Measurements from ENCODE around the gene MARS1.
"Not testable (repeated sequence)": the region's sequence is repeated elsewhere in the genome, so short reads cannot be mapped to it uniquely, and the experiment has no call there.

MARS1 gene

DNA sequence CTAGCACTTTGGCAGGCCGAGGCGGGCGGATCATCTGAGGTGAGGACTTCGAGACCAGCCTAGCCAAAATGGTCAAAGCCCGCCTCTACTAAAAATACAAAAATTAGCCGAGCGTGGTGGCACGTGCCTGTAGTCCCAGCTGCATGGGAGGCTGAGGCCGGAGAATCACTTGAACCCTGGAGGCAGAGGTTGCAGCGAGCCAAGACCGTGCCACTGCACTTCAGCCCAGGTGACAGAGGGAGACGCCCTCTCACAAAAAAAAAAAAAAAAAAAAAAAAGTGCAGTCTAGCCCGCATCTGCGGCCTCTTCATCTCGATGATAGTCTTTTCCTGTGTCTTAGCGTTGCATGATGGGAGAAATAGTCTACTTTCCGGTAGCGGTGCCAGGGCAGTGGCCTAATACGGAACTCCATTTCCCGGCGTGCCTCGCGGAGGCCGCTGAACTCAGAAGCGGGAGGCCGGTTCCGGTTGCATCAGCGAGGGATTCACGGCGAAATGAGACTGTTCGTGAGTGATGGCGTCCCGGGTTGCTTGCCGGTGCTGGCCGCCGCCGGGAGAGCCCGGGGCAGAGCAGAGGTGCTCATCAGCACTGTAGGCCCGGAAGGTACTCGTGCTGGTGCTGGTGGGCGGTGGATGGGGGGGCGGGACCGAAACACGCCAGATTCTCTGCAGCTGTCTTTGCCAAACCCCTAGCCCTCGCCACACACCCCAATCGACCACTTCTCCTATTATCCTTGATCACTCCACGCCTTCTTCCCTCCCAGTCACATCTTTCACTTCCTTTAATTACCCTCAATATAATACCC, at the start of gene MARS1:
Gene MARS1 (plus strand): TSS at position 472 of the 805 bp plus-strand sequence. CDS start 23 bp downstream, at position 495.
- H3K27me3 ChIP-seq (ENCODE audit: low read depth): no peaks in the 10 kb centered on the region
- H3K9me3 ChIP-seq: no peaks in the 10 kb centered on the region
- in situ Hi-C loops (cut with MboI; ENCODE audit: low sequenced_read_pairs): no loop called here
- peak; percentile 94 to 97 for DNase-seq (ENCODE audit: low spot score in 2 of 2)
- no peaks in the 10 kb centered on the region for H3K4me1 ChIP-seq
- peaks cover 39% of the 10 kb centered on the region for H3K36me3 ChIP-seq (replicated peaks)
- H3K4me3 ChIP-seq: peak within 1 kb of the TSS; percentile 92

DNA sequence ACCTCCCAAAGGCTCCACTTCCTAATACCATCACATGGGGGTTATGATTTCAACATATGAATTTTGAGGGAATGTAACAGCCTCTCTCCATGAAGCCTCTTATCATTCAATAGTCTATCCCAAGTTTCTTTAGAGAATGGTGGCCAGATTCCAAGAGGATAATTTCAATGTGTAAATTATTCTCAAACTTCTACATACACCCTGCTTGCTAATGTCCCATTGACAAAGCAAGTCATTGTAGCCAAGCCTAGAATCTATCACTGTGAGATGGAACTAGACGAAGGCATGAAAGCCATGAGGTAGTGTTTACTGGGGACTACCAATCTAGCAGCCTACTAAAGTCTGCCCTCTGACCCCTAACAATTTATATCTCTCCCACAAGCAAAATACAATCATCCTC, 49.5 kb upstream of the MARS1 start:
- no peak for DNase-seq (ENCODE audit: low spot score in 2 of 2)
- Histone ChIP-seq H3K4me1 (peaks cover 6% of the 10 kb centered on the region; the same call in 1 of the 2 replicates), H3K9me3 (peaks cover 9% of the 10 kb centered on the region), H3K4me3 (no peak overlapping the region), H3K36me3 (replicated peaks) (no peaks in the 10 kb centered on the region), H3K27me3 (ENCODE audit: low read depth) (no peaks in the 10 kb centered on the region)
- in situ Hi-C loops (cut with MboI; ENCODE audit: low sequenced_read_pairs): no loop called here

DNA sequence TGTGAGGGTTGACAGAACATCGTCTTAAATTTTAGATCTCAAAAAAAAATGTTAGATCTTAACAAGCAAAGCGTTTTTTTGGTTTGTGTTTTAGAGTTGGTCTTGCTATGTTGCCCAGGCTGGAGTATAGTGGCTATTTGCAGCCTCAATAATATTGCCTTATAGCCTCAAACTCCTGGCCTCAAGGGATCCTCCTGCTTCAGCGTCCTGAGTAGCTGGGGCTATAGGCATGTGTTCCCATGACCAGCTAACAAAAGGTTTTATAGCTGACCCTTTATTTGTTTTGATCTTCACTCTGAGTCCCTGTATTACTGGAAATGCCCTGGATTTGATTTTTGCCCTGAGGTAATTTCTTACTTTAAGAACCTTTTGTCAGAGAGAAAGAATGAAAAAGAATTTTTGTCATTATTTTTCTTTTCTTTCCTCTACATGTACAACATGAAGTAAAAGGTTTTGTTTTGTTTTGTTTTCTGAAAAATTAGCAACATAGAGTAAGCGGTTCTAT, 48.1 kb upstream of the MARS1 start:
- H3K27me3 ChIP-seq (ENCODE audit: low read depth): no peaks in the 10 kb centered on the region
- H3K36me3 ChIP-seq (replicated peaks): no peaks in the 10 kb centered on the region
- DNase-seq (ENCODE audit: low spot score in 2 of 2): peak; percentile 50 to 85
- in situ Hi-C loops (cut with MboI; ENCODE audit: low sequenced_read_pairs): no loop called here
- peaks cover 9% of the 10 kb centered on the region for H3K9me3 ChIP-seq
- H3K4me1 ChIP-seq: peaks cover 6% of the 10 kb centered on the region; the same call in 1 of the 2 replicates
- no peak overlapping the region for H3K4me3 ChIP-seq

DNA sequence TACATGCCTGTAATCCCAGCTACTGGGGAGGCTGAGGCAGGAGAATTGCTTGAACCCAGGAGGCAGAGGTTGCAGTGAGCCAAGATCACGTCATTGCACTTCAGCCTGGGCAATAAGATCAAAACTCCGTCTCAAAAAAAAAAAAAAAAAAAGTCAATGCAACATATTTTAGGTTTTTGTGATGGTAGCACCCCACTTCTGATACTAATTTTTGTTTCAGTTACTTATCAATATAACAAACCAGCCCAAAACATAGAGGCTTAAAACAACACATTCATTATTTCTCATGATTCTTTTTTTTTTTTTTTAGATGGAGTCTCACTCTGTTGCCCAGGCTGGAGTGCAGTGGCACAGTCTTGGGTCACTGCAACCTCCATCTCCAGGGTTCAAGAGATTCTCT, 46.5 kb upstream of the MARS1 start:
- H3K36me3 ChIP-seq (replicated peaks); H3K4me1 ChIP-seq; DNase-seq (ENCODE audit: low spot score in 2 of 2); H3K27me3 ChIP-seq (ENCODE audit: low read depth); in situ Hi-C loops (cut with MboI; ENCODE audit: low sequenced_read_pairs); H3K4me3 ChIP-seq; H3K9me3 ChIP-seq: not testable (repeated sequence)

DNA sequence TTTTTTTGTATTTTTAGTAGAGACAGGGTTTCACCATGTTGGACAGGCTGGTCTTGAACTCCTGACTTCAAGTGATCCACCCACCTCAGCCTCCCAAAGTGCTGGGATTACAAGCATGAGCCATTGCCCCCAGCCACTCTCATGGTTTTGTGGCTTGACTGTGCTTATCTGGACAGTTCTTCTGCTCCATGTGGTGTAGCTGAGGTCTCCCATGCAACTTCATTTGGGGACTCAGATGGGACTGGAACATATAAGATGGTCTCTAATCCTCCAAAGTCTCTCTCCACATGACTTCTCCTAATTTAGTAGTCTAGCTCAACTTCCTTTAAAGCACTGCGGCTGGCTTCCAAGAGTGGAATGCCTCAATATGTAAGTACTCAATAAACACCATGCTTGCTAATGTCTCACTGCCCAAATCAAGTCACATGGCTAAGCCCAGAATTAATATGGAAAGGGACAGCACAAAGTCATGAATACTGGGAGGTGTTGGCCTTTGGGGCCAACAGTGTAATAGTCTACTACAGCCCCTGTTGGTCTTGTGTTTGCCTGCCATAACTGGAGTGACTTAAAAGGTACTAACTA, 45.9 kb upstream of the MARS1 start:
- Histone ChIP-seq H3K36me3 (replicated peaks) (no peaks in the 10 kb centered on the region), H3K27me3 (ENCODE audit: low read depth) (no peaks in the 10 kb centered on the region), H3K4me3 (no peak overlapping the region), H3K9me3 (peaks cover 9% of the 10 kb centered on the region), H3K4me1 (peaks cover 6% of the 10 kb centered on the region; the same call in 1 of the 2 replicates)
- in situ Hi-C loops (cut with MboI; ENCODE audit: low sequenced_read_pairs): no loop called here
- no peak for DNase-seq (ENCODE audit: low spot score in 2 of 2)

DNA sequence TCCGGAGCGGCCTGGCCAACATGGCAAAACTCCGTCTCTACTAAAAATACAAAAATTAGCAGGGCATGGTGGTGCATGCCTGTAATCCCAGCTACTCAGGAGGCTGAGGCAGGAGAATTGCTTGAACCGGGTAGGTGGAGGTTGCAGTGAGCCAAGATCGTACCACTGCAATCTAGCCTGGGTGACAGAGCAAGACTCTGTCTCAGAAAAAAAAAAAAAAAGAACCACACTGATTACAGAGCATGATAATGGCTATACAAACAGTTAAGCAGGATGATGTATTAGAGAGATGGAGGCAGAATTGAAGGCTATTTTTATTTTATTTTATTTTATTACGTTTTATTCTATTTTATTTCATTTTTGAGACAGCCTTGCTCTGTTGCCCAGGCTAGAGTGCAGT, 43.5 kb upstream of the MARS1 start:
- H3K4me3 ChIP-seq; H3K27me3 ChIP-seq (ENCODE audit: low read depth); H3K9me3 ChIP-seq; H3K4me1 ChIP-seq; in situ Hi-C loops (cut with MboI; ENCODE audit: low sequenced_read_pairs); H3K36me3 ChIP-seq (replicated peaks); DNase-seq (ENCODE audit: low spot score in 2 of 2): not testable (repeated sequence)

DNA sequence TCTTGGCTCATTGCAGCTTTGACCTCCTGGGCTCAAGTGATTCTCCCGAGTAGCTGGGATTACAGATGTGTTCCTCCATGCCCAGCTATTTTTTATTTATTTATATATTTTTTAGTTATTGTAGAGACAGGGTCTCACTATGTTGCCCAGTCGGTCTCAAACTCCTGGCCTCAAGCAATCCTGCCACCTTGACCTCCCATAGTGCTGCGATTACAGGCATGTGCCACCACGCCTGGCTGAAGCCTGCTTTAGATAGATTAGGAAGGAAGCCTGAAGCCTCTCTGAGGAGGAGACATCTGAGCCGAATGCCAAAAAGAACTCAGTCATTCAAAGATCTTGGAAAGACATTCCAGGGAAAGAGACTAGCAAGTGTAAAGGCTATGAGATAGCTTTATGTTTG, 43.1 kb upstream of the MARS1 start:
- in situ Hi-C loops (cut with MboI; ENCODE audit: low sequenced_read_pairs): no loop called here
- DNase-seq (ENCODE audit: low spot score in 2 of 2): no peak
- Histone ChIP-seq H3K9me3 (peaks cover 9% of the 10 kb centered on the region), H3K4me3 (no peak overlapping the region), H3K4me1 (no peaks in the 10 kb centered on the region), H3K36me3 (replicated peaks) (no peaks in the 10 kb centered on the region), H3K27me3 (ENCODE audit: low read depth) (no peaks in the 10 kb centered on the region)

DNA sequence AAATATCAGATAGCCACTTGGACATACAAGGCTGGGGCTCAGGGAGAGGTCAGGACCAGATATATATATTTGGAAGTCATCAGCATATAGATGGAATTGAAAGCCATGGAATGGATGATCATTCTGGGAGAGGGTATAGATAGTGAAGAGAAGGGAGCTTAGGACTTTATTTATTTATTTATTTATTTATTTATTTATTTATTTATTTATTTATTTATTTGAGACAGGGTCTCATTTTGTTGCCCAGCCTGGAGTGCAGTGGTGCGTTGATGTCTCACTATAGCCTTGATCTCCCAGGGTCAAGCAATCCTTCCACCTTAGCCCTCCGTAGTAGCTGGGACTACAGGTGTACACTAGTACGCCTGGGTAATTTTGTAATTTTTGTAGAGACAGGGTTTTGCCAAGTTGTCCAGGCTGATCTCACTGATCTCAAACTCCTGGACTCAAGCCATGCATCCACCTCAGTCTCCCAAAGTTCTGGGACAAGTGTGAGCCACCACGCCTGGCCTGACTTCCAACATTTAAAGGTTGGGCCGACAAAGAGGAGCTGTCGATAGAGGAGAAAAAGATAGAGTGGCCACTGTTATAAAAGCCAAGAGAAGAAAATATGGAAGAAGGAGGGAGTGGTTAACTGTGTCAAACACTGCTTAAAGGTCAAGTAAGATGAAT, 41.4 kb upstream of the MARS1 start:
- Histone ChIP-seq H3K4me1 (no peaks in the 10 kb centered on the region), H3K4me3 (no peak overlapping the region), H3K36me3 (replicated peaks) (no peaks in the 10 kb centered on the region), H3K27me3 (ENCODE audit: low read depth) (no peaks in the 10 kb centered on the region), H3K9me3 (peaks cover 4% of the 10 kb centered on the region; the same call in 1 of the 2 replicates)
- DNase-seq (ENCODE audit: low spot score in 2 of 2): no peak
- in situ Hi-C loops (cut with MboI; ENCODE audit: low sequenced_read_pairs): no loop called here

DNA sequence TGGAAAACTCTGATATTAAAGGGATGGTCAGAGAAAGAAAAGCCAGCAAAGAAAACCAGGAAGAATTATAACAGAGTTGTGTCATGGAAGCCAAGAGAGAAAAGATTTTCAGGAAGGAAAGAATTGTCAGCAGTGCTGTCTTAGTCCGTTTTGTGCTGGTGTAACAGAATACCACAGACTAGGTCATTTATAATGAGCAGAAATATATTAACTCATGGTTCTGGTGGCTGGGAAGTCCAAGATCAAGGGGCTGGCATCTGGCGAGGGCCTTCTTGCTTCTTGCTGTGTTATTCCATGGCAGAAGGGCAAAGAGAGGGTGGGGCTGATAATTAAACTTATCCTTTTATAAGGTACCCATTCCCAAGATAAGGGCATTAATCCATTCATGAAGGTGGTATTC, 39.2 kb upstream of the MARS1 start:
- no peaks in the 10 kb centered on the region; the same call in 1 of the 2 replicates for H3K4me1 ChIP-seq

DNA sequence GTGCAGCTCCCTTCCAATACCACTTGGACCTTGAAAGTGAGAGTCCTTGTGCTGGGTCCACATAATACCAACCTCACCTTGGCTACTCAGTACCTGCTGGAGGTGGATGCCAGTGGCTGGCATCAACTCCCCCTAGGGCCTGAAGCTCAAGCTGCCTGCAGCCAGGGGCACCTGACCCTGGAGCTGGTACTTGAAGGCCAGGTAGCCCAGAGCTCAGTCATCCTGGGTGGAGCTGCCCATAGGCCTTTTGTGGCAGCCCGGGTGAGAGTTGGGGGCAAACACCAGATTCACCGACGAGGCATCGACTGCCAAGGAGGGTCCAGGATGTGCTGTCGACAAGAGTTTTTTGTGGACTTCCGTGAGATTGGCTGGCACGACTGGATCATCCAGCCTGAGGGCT, 38.5 kb upstream of the MARS1 start:
- Histone ChIP-seq H3K4me3 (no peak overlapping the region), H3K27me3 (ENCODE audit: low read depth) (no peaks in the 10 kb centered on the region), H3K36me3 (replicated peaks) (no peaks in the 10 kb centered on the region), H3K9me3 (no peaks in the 10 kb centered on the region; the same call in 1 of the 2 replicates), H3K4me1 (no peaks in the 10 kb centered on the region; the same call in 1 of the 2 replicates)
- in situ Hi-C loops (cut with MboI; ENCODE audit: low sequenced_read_pairs): no loop called here
- no peak for DNase-seq (ENCODE audit: low spot score in 2 of 2)

More for the DNA sequence above, 39.2 kb upstream of the MARS1 start:
- DNase-seq (ENCODE audit: low spot score in 2 of 2): no peak
- no peak overlapping the region for H3K4me3 ChIP-seq
- no peaks in the 10 kb centered on the region; the same call in 1 of the 2 replicates for H3K9me3 ChIP-seq
- no peaks in the 10 kb centered on the region for H3K36me3 ChIP-seq (replicated peaks)
- in situ Hi-C loops (cut with MboI; ENCODE audit: low sequenced_read_pairs): no loop called here
- H3K27me3 ChIP-seq (ENCODE audit: low read depth): no peaks in the 10 kb centered on the region

DNA sequence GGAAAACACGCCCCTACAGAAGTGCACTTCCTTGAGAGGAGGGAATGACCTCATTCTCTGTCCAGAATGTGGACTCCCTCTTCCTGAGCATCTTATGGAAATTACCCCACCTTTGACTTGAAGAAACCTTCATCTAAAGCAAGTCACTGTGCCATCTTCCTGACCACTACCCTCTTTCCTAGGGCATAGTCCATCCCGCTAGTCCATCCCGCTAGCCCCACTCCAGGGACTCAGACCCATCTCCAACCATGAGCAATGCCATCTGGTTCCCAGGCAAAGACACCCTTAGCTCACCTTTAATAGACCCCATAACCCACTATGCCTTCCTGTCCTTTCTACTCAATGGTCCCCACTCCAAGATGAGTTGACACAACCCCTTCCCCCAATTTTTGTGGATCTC, 37.8 kb upstream of the MARS1 start:
- Histone ChIP-seq H3K4me1 (peaks cover 4% of the 10 kb centered on the region), H3K4me3 (no peak overlapping the region), H3K9me3 (no peaks in the 10 kb centered on the region; the same call in 1 of the 2 replicates), H3K36me3 (replicated peaks) (no peaks in the 10 kb centered on the region), H3K27me3 (ENCODE audit: low read depth) (no peaks in the 10 kb centered on the region)
- DNase-seq (ENCODE audit: low spot score in 2 of 2): no peak
- in situ Hi-C loops (cut with MboI; ENCODE audit: low sequenced_read_pairs): no loop called here

DNA sequence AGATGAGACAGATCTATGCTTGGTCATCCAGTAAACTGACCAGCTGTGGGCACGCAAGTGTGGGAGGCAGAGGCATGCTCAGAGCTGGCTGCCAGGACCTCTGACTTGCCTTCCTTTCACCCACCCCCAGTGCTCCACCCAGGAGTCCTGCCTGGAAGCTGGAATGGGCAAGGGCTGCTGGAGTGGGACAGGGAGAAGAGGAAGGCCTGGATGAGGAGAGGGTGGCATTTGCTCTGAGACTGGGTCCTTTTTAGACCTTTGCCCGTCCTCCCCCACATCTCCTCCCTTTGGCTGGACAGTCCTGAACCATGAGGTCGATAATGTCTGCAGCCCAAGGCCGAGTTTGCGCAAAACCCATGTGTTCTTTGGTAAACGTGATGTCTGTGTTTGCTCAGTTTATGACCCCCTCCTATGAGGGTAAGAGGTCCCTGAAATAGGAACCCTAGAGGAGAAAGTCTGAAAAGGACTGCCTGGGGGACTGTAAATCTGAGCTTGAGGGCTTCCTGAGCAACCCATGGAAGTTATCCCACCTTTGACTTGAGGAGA, 36.6 kb upstream of the MARS1 start:
- Histone ChIP-seq H3K27me3 (ENCODE audit: low read depth) (no peaks in the 10 kb centered on the region), H3K4me3 (no peak overlapping the region), H3K9me3 (no peaks in the 10 kb centered on the region; the same call in 1 of the 2 replicates), H3K4me1 (peaks cover 6% of the 10 kb centered on the region), H3K36me3 (replicated peaks) (no peaks in the 10 kb centered on the region)
- DNase-seq (ENCODE audit: low spot score in 2 of 2): no peak
- in situ Hi-C loops (cut with MboI; ENCODE audit: low sequenced_read_pairs): no loop called here

DNA sequence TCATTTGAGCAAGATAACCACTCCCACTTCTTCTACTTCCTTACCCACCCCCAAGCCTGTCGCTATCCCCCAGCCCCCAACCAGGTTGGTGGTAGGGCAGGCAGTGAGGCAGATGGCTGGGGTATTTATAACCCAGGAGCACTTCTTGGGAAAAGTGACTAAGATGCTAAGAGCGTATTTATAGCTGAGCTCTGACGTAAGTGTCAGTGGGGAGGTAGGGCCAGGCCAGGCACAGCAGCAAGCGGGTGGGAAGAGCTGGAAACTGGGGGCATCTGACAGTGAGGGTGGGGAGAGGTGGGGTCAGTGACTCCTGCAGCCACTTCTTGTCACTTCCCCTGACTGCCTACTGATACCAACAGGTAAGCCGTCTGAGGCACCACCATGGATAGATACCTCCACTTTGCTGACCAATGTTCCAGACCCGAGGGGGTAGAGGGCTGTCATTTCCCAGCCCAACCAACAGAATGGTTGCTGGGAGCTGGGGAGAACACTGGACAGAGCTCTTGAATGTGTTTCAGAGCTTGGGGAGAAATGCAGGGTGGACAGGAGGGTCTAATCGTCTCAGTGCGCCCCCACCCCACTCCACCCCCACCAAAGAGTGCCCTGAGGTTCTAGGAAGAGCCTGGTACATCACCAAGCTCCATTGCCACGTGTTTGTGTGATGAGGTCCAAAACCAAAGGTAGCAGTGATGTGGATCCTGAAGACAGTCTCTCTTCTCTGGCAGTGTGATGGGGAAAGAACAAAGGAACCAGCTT, 35.5 kb upstream of the MARS1 start:
- no peaks in the 10 kb centered on the region for H3K36me3 ChIP-seq (replicated peaks)
- no peaks in the 10 kb centered on the region for H3K27me3 ChIP-seq (ENCODE audit: low read depth)
- no peak for DNase-seq (ENCODE audit: low spot score in 2 of 2)
- no peak overlapping the region for H3K4me3 ChIP-seq
- no peaks in the 10 kb centered on the region for H3K9me3 ChIP-seq
- H3K4me1 ChIP-seq: peaks cover 6% of the 10 kb centered on the region
- in situ Hi-C loops (cut with MboI; ENCODE audit: low sequenced_read_pairs): no loop called here
